OCI-LY1 (cell line): ENCODE measurements around the gene VTI1B.

Experiments used
- EZH2 ChIP-seq: fragments of 200-600 bp; sonication (generic), shearing (Covaris generic); IDR thresholded peaks from 2 replicates; pipeline ENCODE4 v1.8.0; 2017; ENCODE audit warnings: borderline replicate concordance, mixed run types, mild to moderate bottlenecking, antibody characterized with exemption, low read length, moderate library complexity, mixed read lengths
- TF ChIP-seq, protein P1 (sequence below): fragments of 200-600 bp; sonication (generic), shearing (Covaris generic); IDR thresholded peaks from 2 replicates; pipeline ENCODE4 v1.5.1; 2017; ENCODE audit warnings: mild to moderate bottlenecking, antibody characterized with exemption, low read length, moderate library complexity, mixed read lengths

DNA sequence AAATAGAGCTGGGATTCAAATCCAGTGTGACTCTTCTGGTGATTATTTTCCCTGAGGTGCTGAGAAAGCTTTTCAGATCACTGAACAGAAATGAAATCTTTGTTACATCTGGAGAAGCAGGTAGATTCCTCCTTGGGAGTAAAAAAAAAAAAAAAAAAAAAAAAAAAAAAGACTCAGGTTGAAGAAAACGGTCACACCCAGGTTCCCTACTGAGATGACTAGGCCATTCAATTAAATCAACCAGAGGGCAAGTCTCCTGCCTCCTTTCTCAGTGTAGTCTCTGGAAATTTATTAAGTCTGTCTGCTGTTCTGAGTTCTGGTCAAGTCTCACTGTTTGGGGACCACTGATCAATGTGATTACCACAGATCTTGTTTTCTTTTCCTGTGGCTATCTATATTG is 30.7 kb downstream of the VTI1B start:
- no peak for TF ChIP-seq EZH2
- TF ChIP-seq, protein P1, sequence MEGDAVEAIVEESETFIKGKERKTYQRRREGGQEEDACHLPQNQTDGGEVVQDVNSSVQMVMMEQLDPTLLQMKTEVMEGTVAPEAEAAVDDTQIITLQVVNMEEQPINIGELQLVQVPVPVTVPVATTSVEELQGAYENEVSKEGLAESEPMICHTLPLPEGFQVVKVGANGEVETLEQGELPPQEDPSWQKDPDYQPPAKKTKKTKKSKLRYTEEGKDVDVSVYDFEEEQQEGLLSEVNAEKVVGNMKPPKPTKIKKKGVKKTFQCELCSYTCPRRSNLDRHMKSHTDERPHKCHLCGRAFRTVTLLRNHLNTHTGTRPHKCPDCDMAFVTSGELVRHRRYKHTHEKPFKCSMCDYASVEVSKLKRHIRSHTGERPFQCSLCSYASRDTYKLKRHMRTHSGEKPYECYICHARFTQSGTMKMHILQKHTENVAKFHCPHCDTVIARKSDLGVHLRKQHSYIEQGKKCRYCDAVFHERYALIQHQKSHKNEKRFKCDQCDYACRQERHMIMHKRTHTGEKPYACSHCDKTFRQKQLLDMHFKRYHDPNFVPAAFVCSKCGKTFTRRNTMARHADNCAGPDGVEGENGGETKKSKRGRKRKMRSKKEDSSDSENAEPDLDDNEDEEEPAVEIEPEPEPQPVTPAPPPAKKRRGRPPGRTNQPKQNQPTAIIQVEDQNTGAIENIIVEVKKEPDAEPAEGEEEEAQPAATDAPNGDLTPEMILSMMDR: no peak
